NOMO-1 treated with DMSO at 0.1 percent for 48 hours (cell line): Measurements from ENCODE around the gene CCDC116.

Source experiments
- DNase-seq: peaks from one replicate; lab custom pipeline; 2025; ENCODE audit not compliant: unreplicated experiment; lab: John Stamatoyannopoulos, UW

CCDC116 gene

GRCh38 chr22:21650823-21651520 lies 18.4 kb downstream of the CCDC116 start:
- DNase-seq: peak; percentile 7

GRCh38 chr22:21651521-21652009 lies 19.0 kb downstream of the CCDC116 start:
- no peak for DNase-seq

GRCh38 chr22:21652010-21652546 lies 19.5 kb downstream of the CCDC116 start:
- peak; percentile 88 for DNase-seq

GRCh38 chr22:21652547-21653545 lies 20.3 kb downstream of the CCDC116 start:
- no peak for DNase-seq

GRCh38 chr22:21657020-21657359 lies 24.4 kb downstream of the CCDC116 start:
- no peak for DNase-seq

GRCh38 chr22:21657360-21658032 lies 24.9 kb downstream of the CCDC116 start:
- peak; percentile 75 for DNase-seq

- DNase-seq: no peak
Observed at GRCh38 chr22:21659864-21660525, 27.4 kb downstream of the CCDC116 start.

GRCh38 chr22:21660904-21661303 lies 28.3 kb downstream of the CCDC116 start:
- no peak for DNase-seq

- DNase-seq: no peak
Observed at GRCh38 chr22:21661991-21662390, 29.4 kb downstream of the CCDC116 start.

- DNase-seq: no peak
Observed at GRCh38 chr22:21663738-21664137, 31.2 kb downstream of the CCDC116 start.

GRCh38 chr22:21665047-21665851 lies 32.7 kb downstream of the CCDC116 start:
- DNase-seq: no peak

- DNase-seq: no peak
Observed at GRCh38 chr22:21666786-21667185, 34.2 kb downstream of the CCDC116 start.

- DNase-seq: no peak
Observed at GRCh38 chr22:21669026-21669425, 36.5 kb downstream of the CCDC116 start.

- DNase-seq: peak; percentile 47
Observed at GRCh38 chr22:21672107-21672629, 39.6 kb downstream of the CCDC116 start.

- no peak for DNase-seq
Observed at GRCh38 chr22:21673534-21674321, 41.2 kb downstream of the CCDC116 start.

GRCh38 chr22:21674638-21675245 lies 42.2 kb downstream of the CCDC116 start:
- no peak for DNase-seq

- DNase-seq: no peak
Observed at GRCh38 chr22:21677606-21678443, 45.3 kb downstream of the CCDC116 start.
